Measurements from ENCODE around the gene SLC8A3. TPM values are rescaled to one million over a fixed set of nuclear protein-coding genes. Genes with fewer than 3 reads are reported as not detected.

SLC8A3 gene
- total RNA-seq, 2 experiments from 2014 or later: not detected

DNA sequence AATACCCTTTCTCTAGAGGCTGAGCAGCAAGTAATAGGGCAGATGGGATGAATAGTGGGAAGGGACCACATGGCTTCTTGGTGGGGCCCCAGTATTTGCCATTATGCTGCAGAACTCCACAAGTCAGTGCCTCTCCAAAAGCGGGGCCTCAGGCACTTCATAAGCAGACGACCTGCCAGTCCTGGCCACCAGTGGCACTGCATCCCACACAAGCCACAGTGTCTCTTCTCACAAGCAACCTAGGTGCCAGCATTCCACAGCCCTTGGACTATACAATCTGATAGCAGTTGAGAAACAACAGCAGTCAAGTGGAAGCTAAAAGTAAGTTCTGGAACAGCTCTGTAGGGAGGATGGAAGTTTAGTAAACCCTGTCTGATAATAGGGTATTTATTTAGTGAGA is 4.2 kb upstream of the SLC8A3 start:
- no TSS peak for BruUV-seq (replicated peaks)

GRCh38 chr14:70190156-70190555 is 1.4 kb upstream of the SLC8A3 start:
- no peak overlapping the region for H3K27ac ChIP-seq (ENCODE audit: low read depth, low read length, poor library complexity, severe bottlenecking)
- H3K36me3 ChIP-seq (ENCODE audit: insufficient read depth, low read length): no peaks in the 10 kb centered on the region
- H2AFZ ChIP-seq (ENCODE audit: low read length): no peak overlapping the region
- BruUV-seq (replicated peaks): no TSS peak
- no peaks in the 10 kb centered on the region for H3K9me2 ChIP-seq (ENCODE audit: insufficient read depth, low read length)
- H3K4me2 ChIP-seq (ENCODE audit: low read length): no peak overlapping the region
- H3K4me1 ChIP-seq (ENCODE audit: insufficient read depth, low read length, poor library complexity, severe bottlenecking): no peaks in the 10 kb centered on the region
- no peaks in the 10 kb centered on the region for H3K9me3 ChIP-seq (ENCODE audit: low read length)
- CTCF ChIA-PET (ENCODE audit: unreplicated experiment): no interaction called here
- no peaks in the 10 kb centered on the region for H4K20me1 ChIP-seq (ENCODE audit: insufficient read depth, low read length)
- intact Hi-C loops (cut with micrococcal nuclease; ENCODE audit: unreplicated experiment): no loop called here
- no peak for DNase-seq (ENCODE audit: low spot score)
- TF ChIP-seq EZH2phosphoT487 (IDR thresholded peaks at IDR 0.05; ENCODE audit: borderline replicate concordance, low read depth, low read length): no peak
- TF ChIP-seq, protein P1, sequence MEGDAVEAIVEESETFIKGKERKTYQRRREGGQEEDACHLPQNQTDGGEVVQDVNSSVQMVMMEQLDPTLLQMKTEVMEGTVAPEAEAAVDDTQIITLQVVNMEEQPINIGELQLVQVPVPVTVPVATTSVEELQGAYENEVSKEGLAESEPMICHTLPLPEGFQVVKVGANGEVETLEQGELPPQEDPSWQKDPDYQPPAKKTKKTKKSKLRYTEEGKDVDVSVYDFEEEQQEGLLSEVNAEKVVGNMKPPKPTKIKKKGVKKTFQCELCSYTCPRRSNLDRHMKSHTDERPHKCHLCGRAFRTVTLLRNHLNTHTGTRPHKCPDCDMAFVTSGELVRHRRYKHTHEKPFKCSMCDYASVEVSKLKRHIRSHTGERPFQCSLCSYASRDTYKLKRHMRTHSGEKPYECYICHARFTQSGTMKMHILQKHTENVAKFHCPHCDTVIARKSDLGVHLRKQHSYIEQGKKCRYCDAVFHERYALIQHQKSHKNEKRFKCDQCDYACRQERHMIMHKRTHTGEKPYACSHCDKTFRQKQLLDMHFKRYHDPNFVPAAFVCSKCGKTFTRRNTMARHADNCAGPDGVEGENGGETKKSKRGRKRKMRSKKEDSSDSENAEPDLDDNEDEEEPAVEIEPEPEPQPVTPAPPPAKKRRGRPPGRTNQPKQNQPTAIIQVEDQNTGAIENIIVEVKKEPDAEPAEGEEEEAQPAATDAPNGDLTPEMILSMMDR (conservative IDR thresholded peaks at IDR 0.05; ENCODE audit: low read length): no peak
- POLR2A ChIA-PET: no interaction called here
- H3K79me2 ChIP-seq (ENCODE audit: insufficient read depth, low read depth, low read length): no peaks in the 10 kb centered on the region
- H3K4me3 ChIP-seq (ENCODE audit: low read depth, low read length, poor library complexity, severe bottlenecking): no peak overlapping the region

More for the DNA sequence above, 4.2 kb upstream of the SLC8A3 start:
- H3K4me2 ChIP-seq (ENCODE audit: low read length): no peak overlapping the region
- no peak overlapping the region for H3K4me3 ChIP-seq (ENCODE audit: low read depth, low read length, poor library complexity, severe bottlenecking)
- no peaks in the 10 kb centered on the region for H3K9me3 ChIP-seq (ENCODE audit: low read length)
- no peak overlapping the region for H2AFZ ChIP-seq (ENCODE audit: low read length)
- no peaks in the 10 kb centered on the region for H3K36me3 ChIP-seq (ENCODE audit: insufficient read depth, low read length)
- H3K4me1 ChIP-seq (ENCODE audit: insufficient read depth, low read length, poor library complexity, severe bottlenecking): no peaks in the 10 kb centered on the region
- intact Hi-C loops (cut with micrococcal nuclease; ENCODE audit: unreplicated experiment): no loop called here
- no peaks in the 10 kb centered on the region for H3K9me2 ChIP-seq (ENCODE audit: insufficient read depth, low read length)
- TF ChIP-seq, protein P1 (conservative IDR thresholded peaks at IDR 0.05; ENCODE audit: low read length): no peak
- TF ChIP-seq EZH2phosphoT487 (IDR thresholded peaks at IDR 0.05; ENCODE audit: borderline replicate concordance, low read depth, low read length): no peak
- H4K20me1 ChIP-seq (ENCODE audit: insufficient read depth, low read length): no peaks in the 10 kb centered on the region
- ChIA-PET CTCF (ENCODE audit: unreplicated experiment) (no interaction called here), POLR2A (no interaction called here)
- DNase-seq (ENCODE audit: low spot score): no peak
- H3K79me2 ChIP-seq (ENCODE audit: insufficient read depth, low read depth, low read length): no peaks in the 10 kb centered on the region
- no peak overlapping the region for H3K27ac ChIP-seq (ENCODE audit: low read depth, low read length, poor library complexity, severe bottlenecking)

DNA sequence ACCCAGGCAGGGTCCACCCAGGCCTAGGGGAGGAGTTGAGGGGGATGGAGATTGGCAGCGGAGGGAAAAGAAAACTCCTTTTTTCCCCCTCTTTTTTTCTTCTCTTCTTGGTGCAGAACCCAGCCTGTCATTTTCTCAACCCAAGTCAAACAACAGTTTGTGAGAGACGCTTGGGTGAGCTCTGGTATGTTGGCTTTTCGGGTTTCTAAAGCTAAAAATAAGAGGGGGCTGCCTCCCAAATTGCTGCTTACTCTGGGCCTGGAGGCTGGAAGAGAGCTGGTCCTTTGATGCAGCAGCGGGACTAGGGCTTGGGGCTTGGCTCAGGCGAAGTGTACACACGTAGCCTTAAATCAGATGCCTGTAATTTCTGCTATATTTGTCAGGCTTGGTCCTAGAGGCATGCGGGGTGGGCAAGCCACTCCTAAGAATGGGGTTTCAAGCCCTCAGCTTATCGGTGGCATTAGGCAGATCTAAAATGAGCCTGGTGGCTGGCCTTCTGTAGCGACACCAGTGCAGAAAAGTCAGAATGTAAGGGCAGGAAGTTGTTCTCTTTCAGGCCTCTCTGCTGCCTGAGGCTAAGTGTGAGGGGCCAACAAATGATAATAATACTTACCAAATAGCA is 816 bp upstream of the SLC8A3 start:
- H3K9me2 ChIP-seq (ENCODE audit: insufficient read depth, low read length): no peaks in the 10 kb centered on the region
- H3K79me2 ChIP-seq (ENCODE audit: insufficient read depth, low read depth, low read length): no peaks in the 10 kb centered on the region
- H3K9me3 ChIP-seq (ENCODE audit: low read length): no peaks in the 10 kb centered on the region
- ChIA-PET CTCF (ENCODE audit: unreplicated experiment) (no interaction called here), POLR2A (no interaction called here)
- no peak overlapping the region for H2AFZ ChIP-seq (ENCODE audit: low read length)
- intact Hi-C loops (cut with micrococcal nuclease; ENCODE audit: unreplicated experiment): no loop called here
- H3K4me2 ChIP-seq (ENCODE audit: low read length): no peak overlapping the region
- H3K27ac ChIP-seq (ENCODE audit: low read depth, low read length, poor library complexity, severe bottlenecking): no peak overlapping the region
- no peaks in the 10 kb centered on the region for H3K4me1 ChIP-seq (ENCODE audit: insufficient read depth, low read length, poor library complexity, severe bottlenecking)
- H3K36me3 ChIP-seq (ENCODE audit: insufficient read depth, low read length): no peaks in the 10 kb centered on the region
- no peaks in the 10 kb centered on the region for H4K20me1 ChIP-seq (ENCODE audit: insufficient read depth, low read length)
- no peak for DNase-seq (ENCODE audit: low spot score)
- no peak overlapping the region for H3K4me3 ChIP-seq (ENCODE audit: low read depth, low read length, poor library complexity, severe bottlenecking)
- TF ChIP-seq, protein P1 (conservative IDR thresholded peaks at IDR 0.05; ENCODE audit: low read length): no peak
- TF ChIP-seq EZH2phosphoT487 (IDR thresholded peaks at IDR 0.05; ENCODE audit: borderline replicate concordance, low read depth, low read length): no peak
- no TSS peak for BruUV-seq (replicated peaks)
